Activated naive CD4-positive, alpha-beta T cell treated with anti-CD3 and anti-CD28 coated beads for 36 hours (primary cell): ENCODE results near the gene ATP7A. TPM values are rescaled to one million over a fixed set of nuclear protein-coding genes. Genes with fewer than 3 reads are reported as not detected.

ENCODE experiments used
- CTCF ChIA-PET: fragments of 350-600 bp; sonication (Branson Sonifier 250); formaldehyde crosslinking; loops from one replicate; lab custom pipeline; 2021; ENCODE audit warnings: antibody characterized with exemption; lab: Charles Lee
- DNase-seq: peaks from one replicate; pipeline ENCODE4 v3.0.0-alpha.2; 2020
- H3K27ac Mint-ChIP-seq: one replicate; pipeline ENCODE4 v1.8.0; 2021; ENCODE audit warnings: mild to moderate bottlenecking, mixed read lengths
- H3K27me3 Mint-ChIP-seq: one replicate; pipeline ENCODE4 v1.8.0; 2021; ENCODE audit warnings: low read depth, mixed read lengths
- H3K36me3 Mint-ChIP-seq: one replicate; pipeline ENCODE4 v1.8.0; 2021; ENCODE audit warnings: low read depth, mixed read lengths
- H3K4me1 Mint-ChIP-seq: one replicate; pipeline ENCODE4 v1.8.0; 2021; ENCODE audit warnings: low read depth, mixed read lengths
- H3K4me3 Mint-ChIP-seq: one replicate; pipeline ENCODE4 v1.8.0; 2021; ENCODE audit warnings: mild to moderate bottlenecking, moderate library complexity, mixed read lengths
- H3K9me3 Mint-ChIP-seq: one replicate; pipeline ENCODE4 v1.8.0; 2021; ENCODE audit warnings: mixed read lengths
- intact Hi-C: fragments of 100-400 bp; cut with micrococcal nuclease; formaldehyde crosslinking; loops from one replicate; pipeline ENCODE4 v1.15.1; 2023
- total RNA-seq, 2 experiments: library from RNA; stranded (reverse); gene quantifications; one replicate each; pipeline ENCODE4 v1.2.3, GENCODE V29; 2021

The ATP7A gene
- total RNA-seq, 2 experiments from 2014 or later, result 5.3 to 5.5 TPM

DNA sequence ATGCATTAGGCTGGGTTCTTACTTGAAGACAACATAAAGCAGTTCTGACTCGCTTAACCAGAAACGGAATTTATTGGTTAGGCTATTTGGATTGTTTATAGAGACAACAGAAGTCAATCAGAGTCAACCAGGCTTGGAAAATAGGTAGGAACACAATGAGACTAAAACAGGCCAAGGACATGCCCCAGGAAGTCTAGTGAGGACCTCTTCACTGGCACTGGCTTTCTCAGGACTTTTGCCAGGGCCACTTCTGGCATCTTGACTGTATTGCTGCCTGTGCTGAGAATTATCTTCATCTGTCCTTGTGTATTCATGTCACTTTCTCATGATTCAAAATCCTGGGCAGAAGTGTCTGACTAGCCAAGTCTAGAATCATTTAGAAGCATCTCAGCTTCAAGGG, 39.3 kb downstream of the ATP7A start:
- H3K36me3 Mint-ChIP-seq, result no peaks in the 10 kb centered on the region
- no peak overlapping the region for H3K27ac Mint-ChIP-seq
- intact Hi-C loops, result no loop called here
- no peaks in the 10 kb centered on the region for H3K27me3 Mint-ChIP-seq
- CTCF ChIA-PET, result no interaction called here
- no peak for DNase-seq
- H3K4me3 Mint-ChIP-seq, result no peak overlapping the region
- peaks cover 6% of the 10 kb centered on the region for H3K4me1 Mint-ChIP-seq
- H3K9me3 Mint-ChIP-seq, result no peaks in the 10 kb centered on the region

DNA sequence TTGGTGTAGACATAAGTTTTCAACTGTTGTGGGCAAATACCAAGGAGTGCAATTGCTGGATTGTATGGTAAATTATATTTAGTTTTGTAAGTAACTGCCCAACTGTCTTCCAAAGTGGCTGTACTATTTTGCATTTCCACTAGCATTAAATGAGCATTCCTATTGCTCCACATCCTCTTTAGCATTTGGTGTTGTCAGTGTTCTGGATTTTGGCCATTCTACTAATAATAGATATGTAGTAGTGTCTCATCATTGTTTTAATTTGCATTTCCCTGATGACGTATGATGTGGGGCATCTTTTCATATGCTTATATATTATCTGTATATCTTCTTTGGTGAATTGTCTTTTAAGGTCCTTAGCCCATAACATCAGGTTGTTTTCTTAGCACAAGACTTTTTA, 41.7 kb downstream of the ATP7A start:
- Mint-ChIP-seq H3K4me1 (peaks cover 9% of the 10 kb centered on the region), H3K27ac (no peak overlapping the region), H3K36me3 (no peaks in the 10 kb centered on the region), H3K9me3 (peaks cover 2% of the 10 kb centered on the region), H3K27me3 (no peaks in the 10 kb centered on the region), H3K4me3 (no peak overlapping the region)
- CTCF ChIA-PET, result no interaction called here
- intact Hi-C loops, result no loop called here
- DNase-seq, result no peak

GRCh38 chrX:77953302-77953701, 42.8 kb downstream of the ATP7A start:
- Mint-ChIP-seq H3K27ac (no peak overlapping the region), H3K9me3 (peaks cover 6% of the 10 kb centered on the region), H3K4me3 (no peak overlapping the region), H3K36me3 (peaks cover 3% of the 10 kb centered on the region), H3K27me3 (no peaks in the 10 kb centered on the region), H3K4me1 (peaks cover 14% of the 10 kb centered on the region)
- DNase-seq, result no peak
- intact Hi-C loops, result no loop called here
- CTCF ChIA-PET, result no interaction called here

- no peak overlapping the region for H3K27ac Mint-ChIP-seq
- peaks cover 6% of the 10 kb centered on the region for H3K9me3 Mint-ChIP-seq
- H3K4me3 Mint-ChIP-seq, result no peak overlapping the region
- intact Hi-C loops, result no loop called here
- CTCF ChIA-PET, result interaction anchor here (1.3 kb wide), 1 partner anchor 10 kb away, joined by 4 read pairs; no protein-coding TSS in a partner anchor
- peaks cover 3% of the 10 kb centered on the region for H3K36me3 Mint-ChIP-seq
- no peaks in the 10 kb centered on the region for H3K27me3 Mint-ChIP-seq
- DNase-seq, result no peak
- peaks cover 14% of the 10 kb centered on the region for H3K4me1 Mint-ChIP-seq
Observed at GRCh38 chrX:77953708-77954107, 43.2 kb downstream of the ATP7A start.

DNA sequence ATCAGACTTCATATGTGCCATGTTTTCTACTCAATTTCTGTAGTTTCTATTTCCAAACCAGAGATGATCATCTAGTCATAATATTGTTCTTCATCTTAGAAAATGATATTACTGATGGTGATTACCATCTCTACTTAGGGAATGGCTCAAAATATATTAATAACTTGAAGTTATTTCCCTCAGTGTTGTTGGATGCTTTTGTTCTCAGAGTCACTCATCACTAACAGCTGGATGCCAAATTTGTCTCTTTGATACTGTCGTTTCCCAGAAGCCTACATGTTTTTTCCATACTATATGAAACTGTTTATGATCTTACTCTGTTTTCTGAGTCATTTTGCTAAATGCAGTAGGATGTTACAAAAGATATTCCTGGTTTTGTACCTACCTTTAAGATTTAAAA, 50.1 kb downstream of the ATP7A start:
- Mint-ChIP-seq H3K4me3 (peak overlapping the region; percentile 46), H3K9me3 (peaks cover 6% of the 10 kb centered on the region), H3K27me3 (no peaks in the 10 kb centered on the region), H3K27ac (peak overlapping the region; percentile 93), H3K36me3 (peaks cover 4% of the 10 kb centered on the region), H3K4me1 (peaks cover 43% of the 10 kb centered on the region)
- intact Hi-C loops, result loop anchor here (1.0 to 5.0 kb wide), 8 partner anchors 50 to 958 kb away; partner anchors contain the start of genes ATP7A, COX7B, MAGT1 and PGK1
- DNase-seq, result no peak
- CTCF ChIA-PET, result no interaction called here

- CTCF ChIA-PET, result no interaction called here
- intact Hi-C loops, result loop anchor here (5.0 kb wide), 5 partner anchors 56 to 959 kb away; partner anchors contain the start of genes COX7B, MAGT1 and PGK1
Observed at GRCh38 chrX:77961063-77961462, 50.6 kb downstream of the ATP7A start.

DNA sequence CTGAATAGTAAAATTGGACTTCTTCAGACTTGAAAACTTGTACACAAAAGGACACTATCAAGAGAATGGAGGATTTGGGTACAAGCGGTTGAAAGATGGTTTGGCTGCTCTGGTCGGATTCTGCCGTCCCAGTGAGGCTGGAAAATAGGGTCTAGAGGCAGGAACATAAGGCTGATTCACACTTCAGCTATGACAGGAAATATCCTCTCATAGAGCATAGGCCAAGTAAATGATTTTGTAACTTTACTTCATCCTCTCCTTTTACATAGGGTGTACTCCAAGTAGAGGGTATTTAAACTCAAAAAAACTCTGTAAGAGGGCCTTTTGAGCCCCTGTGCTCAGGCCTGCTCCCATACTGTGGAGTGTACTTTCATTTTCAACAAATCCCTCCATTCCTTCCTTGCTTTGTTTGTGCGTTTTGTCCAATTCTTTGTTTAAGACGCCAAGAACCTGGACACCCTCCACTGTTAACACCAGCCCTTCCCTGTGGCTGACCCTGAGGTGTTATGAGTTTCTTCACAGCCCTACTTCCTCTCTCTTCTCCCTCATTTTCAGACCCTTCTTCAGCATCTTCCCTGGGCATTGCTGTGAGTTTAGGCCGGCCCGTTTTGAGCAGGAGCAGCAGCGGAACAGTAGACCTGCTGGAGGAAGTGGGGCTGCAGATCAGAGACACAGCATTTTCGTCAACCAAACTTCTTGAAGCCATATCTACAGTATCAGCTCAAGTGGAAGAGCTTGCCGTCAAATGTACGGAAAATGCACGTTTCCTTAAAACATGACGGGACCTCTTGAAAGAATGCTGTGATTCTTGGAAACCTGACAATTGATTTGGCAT, 51.8 kb downstream of the ATP7A start:
- CTCF ChIA-PET, result interaction anchor here (1.1 kb wide), 1 partner anchor 63 kb away, joined by 6 read pairs; no protein-coding TSS in a partner anchor
- no peaks in the 10 kb centered on the region for H3K27me3 Mint-ChIP-seq

More at GRCh38 chrX:77961063-77961462, 50.6 kb downstream of the ATP7A start:
- Mint-ChIP-seq H3K27ac (peak overlapping the region; percentile 93), H3K4me3 (peak overlapping the region; percentile 46), H3K36me3 (peaks cover 4% of the 10 kb centered on the region), H3K27me3 (no peaks in the 10 kb centered on the region), H3K9me3 (peaks cover 6% of the 10 kb centered on the region), H3K4me1 (peaks cover 43% of the 10 kb centered on the region)
- no peak for DNase-seq

DNA sequence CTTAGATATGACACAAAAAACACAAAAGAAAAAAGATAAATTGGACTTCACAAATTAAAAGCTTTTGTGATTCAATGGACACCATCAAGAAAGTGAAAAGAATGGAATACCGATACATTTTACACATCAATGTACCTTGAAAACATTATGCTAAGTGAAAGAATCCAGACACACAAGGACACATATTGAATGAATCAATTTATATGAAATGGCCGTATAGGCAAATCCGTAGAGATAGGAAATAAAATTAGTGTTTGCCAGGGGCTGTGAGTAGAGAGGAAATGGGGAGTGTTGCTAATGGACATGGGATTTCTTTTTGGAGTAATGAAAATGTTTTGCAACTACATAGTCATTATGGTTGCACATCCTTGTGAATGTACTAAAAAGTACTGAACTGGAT, 55.9 kb downstream of the ATP7A start:
- CTCF ChIA-PET, result no interaction called here
- H3K36me3 Mint-ChIP-seq, result peaks cover 2% of the 10 kb centered on the region
- H3K4me1 Mint-ChIP-seq, result peaks cover 18% of the 10 kb centered on the region
- H3K27me3 Mint-ChIP-seq, result no peaks in the 10 kb centered on the region
- H3K4me3 Mint-ChIP-seq, result no peak overlapping the region
- no peak overlapping the region for H3K27ac Mint-ChIP-seq
- no peaks in the 10 kb centered on the region for H3K9me3 Mint-ChIP-seq
- DNase-seq, result no peak
- intact Hi-C loops, result no loop called here

More for the DNA sequence above, 51.8 kb downstream of the ATP7A start:
- intact Hi-C loops, result loop anchor here (5.0 kb wide), 5 partner anchors 55 to 960 kb away; partner anchors contain the start of genes COX7B, MAGT1 and PGK1
- peak; percentile 14 for DNase-seq
- H3K4me1 Mint-ChIP-seq, result peaks cover 44% of the 10 kb centered on the region
- peak overlapping the region; percentile 93 for H3K27ac Mint-ChIP-seq
- peak overlapping the region; percentile 75 for H3K4me3 Mint-ChIP-seq
- peaks cover 4% of the 10 kb centered on the region for H3K36me3 Mint-ChIP-seq
- peaks cover 4% of the 10 kb centered on the region for H3K9me3 Mint-ChIP-seq

DNA sequence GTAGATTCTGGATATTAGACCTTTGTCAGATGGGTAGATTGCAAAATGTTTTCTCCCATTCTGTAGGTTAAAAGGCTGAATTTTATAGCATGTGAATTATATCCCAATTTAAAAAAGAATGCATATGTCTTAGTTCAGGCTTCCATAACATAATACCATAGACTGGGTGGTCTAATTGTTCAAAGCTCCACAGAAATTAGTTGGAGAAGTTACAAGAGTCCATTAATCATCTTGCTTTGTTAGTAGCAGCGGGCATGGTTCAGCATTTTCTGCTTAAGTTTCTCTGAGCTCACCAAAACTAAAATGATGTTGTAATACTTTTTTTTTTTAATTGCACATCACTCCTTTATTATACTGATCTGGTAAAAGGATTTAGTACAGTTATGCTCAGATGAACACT, 57.1 kb downstream of the ATP7A start:
- Mint-ChIP-seq H3K9me3 (no peaks in the 10 kb centered on the region), H3K4me1 (peaks cover 8% of the 10 kb centered on the region), H3K36me3 (peaks cover 2% of the 10 kb centered on the region), H3K4me3 (no peak overlapping the region), H3K27ac (no peak overlapping the region), H3K27me3 (no peaks in the 10 kb centered on the region)
- intact Hi-C loops, result no loop called here
- no peak for DNase-seq
- CTCF ChIA-PET, result no interaction called here

- CTCF ChIA-PET, result no interaction called here
- intact Hi-C loops, result no loop called here
- peaks cover under 1% of the 10 kb centered on the region for H3K36me3 Mint-ChIP-seq
- no peaks in the 10 kb centered on the region for H3K9me3 Mint-ChIP-seq
- H3K4me1 Mint-ChIP-seq, result peaks cover 6% of the 10 kb centered on the region
- H3K27ac Mint-ChIP-seq, result no peak within 1 kb of the TSS
- no peak within 1 kb of the TSS for H3K4me3 Mint-ChIP-seq
- H3K27me3 Mint-ChIP-seq, result no peaks in the 10 kb centered on the region
- no peak for DNase-seq
Observed at GRCh38 chrX:77969538-77969937, 59.0 kb downstream of the ATP7A start, which contains the start of gene PGAM4. PGAM4 (minus strand) TSS chrX:77969638; CDS start chrX:77969638, 0 bp downstream.

GRCh38 chrX:77975755-77976154, 65.3 kb downstream of the ATP7A start:
- CTCF ChIA-PET, result no interaction called here
- Mint-ChIP-seq H3K4me1 (no peaks in the 10 kb centered on the region), H3K4me3 (no peak overlapping the region), H3K36me3 (no peaks in the 10 kb centered on the region), H3K27ac (no peak overlapping the region), H3K9me3 (no peaks in the 10 kb centered on the region), H3K27me3 (no peaks in the 10 kb centered on the region)
- DNase-seq, result no peak
- intact Hi-C loops, result no loop called here

- CTCF ChIA-PET, result no interaction called here
- no peaks in the 10 kb centered on the region for H3K9me3 Mint-ChIP-seq
- H3K27ac Mint-ChIP-seq, result no peak overlapping the region
- DNase-seq, result no peak
- H3K27me3 Mint-ChIP-seq, result no peaks in the 10 kb centered on the region
- intact Hi-C loops, result no loop called here
- H3K4me3 Mint-ChIP-seq, result no peak overlapping the region
- no peaks in the 10 kb centered on the region for H3K4me1 Mint-ChIP-seq
- H3K36me3 Mint-ChIP-seq, result no peaks in the 10 kb centered on the region
Observed at GRCh38 chrX:77977095-77977494, 66.6 kb downstream of the ATP7A start.
